K562 (cell line): ENCODE results near the gene VAPB. TPM values are rescaled to one million over a fixed set of nuclear protein-coding genes. Genes with fewer than 3 reads are reported as not detected.

Experiments
- ATAC-seq: fragments of 200-7000 bp; cut with Tn5 transposase; 3 replicates; pipeline ENCODE4 v1.9.1; 2020; ENCODE audit warnings: moderate library complexity
- BruUV-seq: library from RNA; stranded (reverse); fragments of 400-500 nt; replicated peaks from 2 replicates; lab custom pipeline; 2021; lab: Mats Ljungman, UMichigan
- CTCF ChIA-PET: fragments of 300-600 bp; formaldehyde crosslinking; extraction: SDS; loops from one replicate; lab custom pipeline; 2021; ENCODE audit warnings: low intra/inter-chr PET ratio; lab: Yijun Ruan, JAX
- POLR2A ChIA-PET: fragments of 300-600, 350-650 bp; sonication (Branson Sonifier 250); formaldehyde crosslinking; extraction: SDS; loops from one replicate; lab custom pipeline; 2021; ENCODE audit warnings: antibody characterized with exemption, inconsistent platforms; lab: Yijun Ruan, JAX
- DNase-seq, 4 experiments: peaks; one replicate each; pipeline versions ENCODE4 v3.0.0 to v3.0.0-alpha.2; 2011 to 2018; ENCODE audit warnings: low spot score in 3 of 4, mixed read lengths in 3 of 4; ENCODE audit errors: extremely low read depth in 1 of 4
- FAIRE-seq: peaks from 2 replicates; lab custom pipeline; 2011; peaks lifted over from hg19 to GRCh38; lab: Jason Lieb, UNC
- H2AFZ ChIP-seq: 2 replicates; pipeline ENCODE4 v1.6.0; 2011; ENCODE audit warnings: low read depth, low read length, control low read depth, inconsistent platforms
- H3K27ac ChIP-seq: fragments of 200-600 bp; 3 replicates; pipeline ENCODE4 v1.8.0; 2011; ENCODE audit warnings: low read depth, mild to moderate bottlenecking, control low read depth, inconsistent platforms, low read length, moderate library complexity, mixed read lengths; ENCODE audit errors: extremely low read depth
- H3K27me3 ChIP-seq, 2 experiments: fragments of 300-600 bp in 1 of 2; 2 replicates in 1 of 2; 3 replicates in 1 of 2; pipeline versions ENCODE4 v1.6.0 to v1.8.0; 2011; ENCODE audit warnings: inconsistent platforms in 2 of 2, low read length in 2 of 2, mild to moderate bottlenecking in 1 of 2, mixed read lengths in 1 of 2, moderate library complexity in 1 of 2; ENCODE audit not compliant: control insufficient read depth in 2 of 2, insufficient read depth in 2 of 2
- H3K36me3 ChIP-seq: fragments of 300-600 bp; 3 replicates; pipeline ENCODE4 v1.8.0; 2011; ENCODE audit warnings: mild to moderate bottlenecking, low read length, inconsistent platforms; ENCODE audit not compliant: control insufficient read depth, insufficient read depth
- H3K4me1 ChIP-seq, 2 experiments: fragments of 200-600 bp in 1 of 2; replicated peaks in 1 of 2; 2 replicates in 1 of 2; 3 replicates in 1 of 2; pipeline versions ENCODE4 v1.5.1 to v1.8.0; 2011; ENCODE audit warnings: inconsistent platforms in 2 of 2, low read length in 2 of 2, mild to moderate bottlenecking in 1 of 2, mixed read lengths in 1 of 2, moderate library complexity in 1 of 2; ENCODE audit not compliant: control insufficient read depth in 2 of 2, insufficient read depth in 2 of 2
- H3K4me2 ChIP-seq: 2 replicates; pipeline ENCODE4 v1.6.1; 2011; ENCODE audit warnings: low read length, control low read depth, inconsistent platforms, mixed read lengths; ENCODE audit not compliant: insufficient read depth
- H3K4me3 ChIP-seq: fragments of 200-600 bp; sonication (generic), shearing (Covaris generic); 2 replicates; pipeline ENCODE4 v1.5.1; 2016; ENCODE audit warnings: control low read depth, inconsistent platforms
- H3K79me2 ChIP-seq: fragments of 200-600 bp; 3 replicates; pipeline ENCODE4 v1.8.0; 2011; ENCODE audit warnings: low read length, inconsistent platforms; ENCODE audit not compliant: control insufficient read depth, insufficient read depth
- H3K9ac ChIP-seq, 2 experiments: 2 replicates each; pipeline versions ENCODE4 v1.6.0 to v1.6.1; 2011; ENCODE audit warnings: low read depth in 2 of 2, low read length in 2 of 2, control low read depth in 1 of 2, inconsistent platforms in 1 of 2, mild to moderate bottlenecking in 1 of 2, mixed read lengths in 1 of 2; ENCODE audit not compliant: insufficient read depth in 1 of 2
- H3K9me1 ChIP-seq: one replicate; pipeline ENCODE4 v1.6.0; 2011; ENCODE audit warnings: inconsistent platforms, mild to moderate bottlenecking, low read length, moderate library complexity; ENCODE audit not compliant: control insufficient read depth, insufficient read depth
- H3K9me3 ChIP-seq: replicated peaks from 2 replicates; pipeline ENCODE4 v1.5.1; 2011; ENCODE audit warnings: low read depth, low read length, inconsistent platforms; ENCODE audit not compliant: control insufficient read depth, insufficient read depth
- H4K20me1 ChIP-seq: replicated peaks from 2 replicates; pipeline ENCODE4 v1.6.1; 2011; ENCODE audit warnings: low read length, inconsistent platforms, mixed read lengths; ENCODE audit not compliant: control insufficient read depth, insufficient read depth
- L3MBTL2 ChIP-seq: fragments of 450-650 bp; IDR thresholded peaks from 2 replicates; pipeline ENCODE4 v1.6.1; 2016; ENCODE audit warnings: mild to moderate bottlenecking, moderate library complexity
- MAZ ChIP-seq, 2 experiments: fragments of 450-650 bp in 1 of 2; sonication (generic) in 1 of 2; formaldehyde crosslinking; IDR thresholded peaks in 1 of 2; conservative IDR thresholded peaks in 1 of 2; 2 replicates each; pipeline versions ENCODE4 v1.4.0 to v1.5.0; 2020; ENCODE audit warnings: mild to moderate bottlenecking in 1 of 2, missing genetic modification reagents in 1 of 2
- RFX7 ChIP-seq: fragments of 250-450 bp; sonication (Bioruptor Pico); IDR thresholded peaks from 2 replicates; pipeline ENCODE4 v1.5.1; 2021; ENCODE audit warnings: mild to moderate bottlenecking
- SMAD2 ChIP-seq: fragments of 150-350 bp; IDR thresholded peaks from 2 replicates; pipeline ENCODE4 v1.6.1; 2014; ENCODE audit warnings: low read depth, mild to moderate bottlenecking, low read length
- SRF ChIP-seq, 2 experiments: fragments of 250-450, 450-650 bp in 1 of 2; sonication (Bioruptor Pico) in 1 of 2; sonication (generic) in 1 of 2; formaldehyde crosslinking; IDR thresholded peaks; 2 replicates each; pipeline versions ENCODE4 v1.5.0 to v1.5.1; 2020 to 2022; ENCODE audit warnings: mild to moderate bottlenecking in 1 of 2, missing genetic modification reagents in 1 of 2
- TFAP4 ChIP-seq: sonication (generic); formaldehyde crosslinking; IDR thresholded peaks from 2 replicates; pipeline ENCODE4 v1.8.0; 2022; ENCODE audit warnings: missing genetic modification reagents, mild to moderate bottlenecking, moderate library complexity, borderline replicate concordance
- ZFP1 ChIP-seq: fragments of 450-650 bp; formaldehyde crosslinking; IDR thresholded peaks from 2 replicates; pipeline ENCODE4 v1.4.0; 2020; ENCODE audit warnings: mild to moderate bottlenecking, mixed read lengths
- ZMIZ1 ChIP-seq, 2 experiments: fragments of 150-350 bp in 1 of 2; IDR thresholded peaks; 2 replicates each; pipeline ENCODE4 v1.6.1; 2012 to 2016; ENCODE audit warnings: low read depth in 2 of 2, low read length in 2 of 2, mild to moderate bottlenecking in 1 of 2, moderate library complexity in 1 of 2
- ZNF699 ChIP-seq: fragments of 250-450 bp; sonication (Bioruptor Pico); IDR thresholded peaks from 2 replicates; pipeline ENCODE4 v1.8.0; 2021; ENCODE audit warnings: mild to moderate bottlenecking, moderate library complexity; ENCODE audit not compliant: insufficient replicate concordance
- WGBS: fragments of 100-300 bp; shearing (Covaris generic); methylation state at CpG from one replicate; pipeline ENCODE4 v1.1.6; 2016; ENCODE audit warnings: low coverage, mixed read lengths; ENCODE audit not compliant: insufficient coverage; ENCODE audit errors: missing lambda C conversion rate; 5-methylcytosine and 5-hydroxymethylcytosine counted together
- in situ Hi-C: fragments of 300-500 bp; cut with MboI; formaldehyde crosslinking; loops from 4 replicates; pipeline ENCODE4 v1.15.0; 2018; ENCODE audit warnings: inconsistent platforms, mixed read lengths
- intact Hi-C: fragments of 100-400 bp; cut with micrococcal nuclease; formaldehyde crosslinking; loops from 2 replicates; pipeline ENCODE4 v1.14.2; 2022
- polyA plus RNA-seq, 8 experiments: library from polyadenylated mRNA; depleted of rRNA in 4 of 8; stranded (reverse) in 5 of 8; unstranded in 3 of 8; fragments of >200 nt; fragmentation: Nextera tagmentation in 2 of 8; fragmentation: Illumina TruSeq in 1 of 8; extraction: Ambion mirVana in 2 of 8; extraction: Trizol in 1 of 8; gene quantifications; 2 replicates each; pipeline versions ENCODE4 v1.2.1 to v1.2.3, GENCODE V29; 2011 to 2014; ENCODE audit warnings: inconsistent platforms in 1 of 8, missing spikeins in 1 of 8
- total RNA-seq, 7 experiments: library from RNA; depleted of rRNA in 6 of 7; stranded (reverse); fragments of >200 nt in 6 of 7; fragmentation: Illumina TruSeq in 2 of 7; extraction: Trizol in 2 of 7; gene quantifications; 2 replicates each; pipeline versions ENCODE4 v1.2.1 to v1.2.3, GENCODE V29; 2011 to 2021; ENCODE audit warnings: low replicate concordance in 1 of 7
- TF ChIP-seq, protein P1 (sequence below): fragments of 450-650 bp; IDR thresholded peaks from 2 replicates; pipeline ENCODE4 v1.6.1; 2017; ENCODE audit warnings: antibody characterized with exemption
- TF ChIP-seq, protein P2 (sequence below): fragments of 450-650 bp; IDR thresholded peaks from 2 replicates; pipeline ENCODE4 v1.7.1; 2018; ENCODE audit warnings: mild to moderate bottlenecking, low read depth; ENCODE audit not compliant: partially characterized antibody
- TF ChIP-seq, protein P3 (sequence below): sonication (generic); formaldehyde crosslinking; IDR thresholded peaks from 2 replicates; pipeline ENCODE4 v1.8.0; 2022; ENCODE audit warnings: mild to moderate bottlenecking, missing genetic modification reagents

The VAPB gene
- total and polyA plus RNA-seq, 9 of the 15 experiments (the other 6 are each of a cell fraction or from before 2014, with no cell fraction given), result 3.4 to 51.0 (median 27.9) TPM

- Histone ChIP-seq H3K9me1 (no peaks in the 10 kb centered on the region), H3K79me2 (peaks cover 97% of the 10 kb centered on the region), H3K4me2 (no peak overlapping the region), H3K4me1 (peaks cover 9 to 17% of the 10 kb centered on the region in 2 experiments), H2AFZ (no peak overlapping the region), H3K9ac (no peak overlapping the region; a peak in 1 of 4 replicates), H3K9me3 (no peaks in the 10 kb centered on the region), H3K36me3 (peaks cover 57% of the 10 kb centered on the region), H3K27me3 (no peaks in the 10 kb centered on the region), H3K27ac (no peak overlapping the region), H4K20me1 (peaks cover 42% of the 10 kb centered on the region), H3K4me3 (no peak overlapping the region)
- in situ Hi-C loops (no loop called here), intact Hi-C loops (no loop called here)
- ChIA-PET CTCF (no interaction called here), POLR2A (interaction anchor here (0.8 kb wide), 1 partner anchor 16 kb away, joined by 3 read pairs; no protein-coding TSS in a partner anchor)
- no peak for ATAC-seq
- DNase-seq, result no peak
- 78% methylated on average over 5 of the region's 5 CpGs for WGBS
- FAIRE-seq, result no peak
- BruUV-seq, result no TSS peak
- TF ChIP-seq RFX7 (CRISPR knock-in tag), result no peak
- TF ChIP-seq MAZ (CRISPR knock-in tag; conservative IDR thresholded peaks at IDR 0.05 in 1 of 2, IDR thresholded peaks at IDR 0.05 in 1 of 2), result no peak
- TF ChIP-seq ZNF699, result no peak
- no peak for TF ChIP-seq SMAD2
- TF ChIP-seq TFAP4 (CRISPR knock-in tag), result no peak
- TF ChIP-seq, protein P1, sequence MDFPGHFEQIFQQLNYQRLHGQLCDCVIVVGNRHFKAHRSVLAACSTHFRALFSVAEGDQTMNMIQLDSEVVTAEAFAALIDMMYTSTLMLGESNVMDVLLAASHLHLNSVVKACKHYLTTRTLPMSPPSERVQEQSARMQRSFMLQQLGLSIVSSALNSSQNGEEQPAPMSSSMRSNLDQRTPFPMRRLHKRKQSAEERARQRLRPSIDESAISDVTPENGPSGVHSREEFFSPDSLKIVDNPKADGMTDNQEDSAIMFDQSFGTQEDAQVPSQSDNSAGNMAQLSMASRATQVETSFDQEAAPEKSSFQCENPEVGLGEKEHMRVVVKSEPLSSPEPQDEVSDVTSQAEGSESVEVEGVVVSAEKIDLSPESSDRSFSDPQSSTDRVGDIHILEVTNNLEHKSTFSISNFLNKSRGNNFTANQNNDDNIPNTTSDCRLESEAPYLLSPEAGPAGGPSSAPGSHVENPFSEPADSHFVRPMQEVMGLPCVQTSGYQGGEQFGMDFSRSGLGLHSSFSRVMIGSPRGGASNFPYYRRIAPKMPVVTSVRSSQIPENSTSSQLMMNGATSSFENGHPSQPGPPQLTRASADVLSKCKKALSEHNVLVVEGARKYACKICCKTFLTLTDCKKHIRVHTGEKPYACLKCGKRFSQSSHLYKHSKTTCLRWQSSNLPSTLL, result no peak
- no peak for TF ChIP-seq ZMIZ1 (IDR thresholded peaks at IDR 0.05; ENCODE audit: low read depth in 2 of 2, low read length in 2 of 2)
- TF ChIP-seq ZFP1 (CRISPR knock-in tag), result no peak
- TF ChIP-seq, protein P2, sequence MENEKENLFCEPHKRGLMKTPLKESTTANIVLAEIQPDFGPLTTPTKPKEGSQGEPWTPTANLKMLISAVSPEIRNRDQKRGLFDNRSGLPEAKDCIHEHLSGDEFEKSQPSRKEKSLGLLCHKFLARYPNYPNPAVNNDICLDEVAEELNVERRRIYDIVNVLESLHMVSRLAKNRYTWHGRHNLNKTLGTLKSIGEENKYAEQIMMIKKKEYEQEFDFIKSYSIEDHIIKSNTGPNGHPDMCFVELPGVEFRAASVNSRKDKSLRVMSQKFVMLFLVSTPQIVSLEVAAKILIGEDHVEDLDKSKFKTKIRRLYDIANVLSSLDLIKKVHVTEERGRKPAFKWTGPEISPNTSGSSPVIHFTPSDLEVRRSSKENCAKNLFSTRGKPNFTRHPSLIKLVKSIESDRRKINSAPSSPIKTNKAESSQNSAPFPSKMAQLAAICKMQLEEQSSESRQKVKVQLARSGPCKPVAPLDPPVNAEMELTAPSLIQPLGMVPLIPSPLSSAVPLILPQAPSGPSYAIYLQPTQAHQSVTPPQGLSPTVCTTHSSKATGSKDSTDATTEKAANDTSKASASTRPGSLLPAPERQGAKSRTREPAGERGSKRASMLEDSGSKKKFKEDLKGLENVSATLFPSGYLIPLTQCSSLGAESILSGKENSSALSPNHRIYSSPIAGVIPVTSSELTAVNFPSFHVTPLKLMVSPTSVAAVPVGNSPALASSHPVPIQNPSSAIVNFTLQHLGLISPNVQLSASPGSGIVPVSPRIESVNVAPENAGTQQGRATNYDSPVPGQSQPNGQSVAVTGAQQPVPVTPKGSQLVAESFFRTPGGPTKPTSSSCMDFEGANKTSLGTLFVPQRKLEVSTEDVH, result no peak
- no peak for TF ChIP-seq SRF (CRISPR knock-in tag; IDR thresholded peaks at IDR 0.05)
- TF ChIP-seq, protein P3, sequence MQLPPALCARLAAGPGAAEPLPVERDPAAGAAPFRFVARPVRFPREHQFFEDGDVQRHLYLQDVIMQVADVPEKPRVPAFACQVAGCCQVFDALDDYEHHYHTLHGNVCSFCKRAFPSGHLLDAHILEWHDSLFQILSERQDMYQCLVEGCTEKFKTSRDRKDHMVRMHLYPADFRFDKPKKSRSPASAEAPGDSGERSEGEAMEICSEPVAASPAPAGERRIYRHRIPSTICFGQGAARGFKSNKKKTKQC (CRISPR knock-in tag), result no peak
- TF ChIP-seq L3MBTL2, result no peak
These were observed 9.2 kb downstream of the VAPB start for GRCh38 chr20:58398254-58398653.
